Adrenal gland (tissue), 12 donors: ENCODE data around the gene ABCF3. TPM values are rescaled to one million over a fixed set of nuclear protein-coding genes. Genes with fewer than 3 reads are reported as not detected.
A peak's percentile ranks its signal among the peaks of the same experiment; 100 is the strongest.

ENCODE experiments used
- DNase-seq, 7 donors: peaks; one replicate each; pipeline ENCODE4 v3.0.0-alpha.2; 2019 to 2020
- H3K27ac ChIP-seq, 5 donors: fragments of 200-600 bp; sonication (generic) in 4 of 5; 1 replicate in 3 of 5; 2 replicates in 2 of 5; pipeline versions ENCODE4 v1.5.1 to v1.8.0; 2016 to 2020; ENCODE audit warnings: mild to moderate bottlenecking in 1 of 5
- H3K27me3 ChIP-seq: fragments of 200-600 bp; 2 replicates; pipeline ENCODE4 v1.8.0; 2021
- H3K36me3 ChIP-seq, 2 donors: fragments of 200-600 bp; replicated peaks in 1 of 2; 1 replicate in 1 of 2; 2 replicates in 1 of 2; pipeline versions ENCODE4 v1.5.1 to v1.8.0; 2018 to 2022
- H3K4me1 ChIP-seq, 2 donors: fragments of 200-600 bp; replicated peaks in 1 of 2; 1 replicate in 1 of 2; 2 replicates in 1 of 2; pipeline versions ENCODE4 v1.5.1 to v1.8.0; 2018 to 2021
- H3K4me3 ChIP-seq, 4 donors: fragments of 200-600 bp; sonication (generic) in 3 of 4; one replicate each; pipeline ENCODE4 v1.5.1; 2016 to 2018
- H3K9me3 ChIP-seq, 3 donors: fragments of 200-600 bp; sonication (generic) in 1 of 3; replicated peaks in 1 of 3; 1 replicate in 2 of 3; 2 replicates in 1 of 3; pipeline versions ENCODE4 v1.5.1 to v1.8.0; 2016 to 2021
- CTCF ChIP-seq, 6 experiments: fragments of 450-650 bp in 4 of 6; fragments of 200-600 bp in 2 of 6; sonication (generic) in 1 of 6; IDR thresholded peaks; 1 replicate in 5 of 6; 2 replicates in 1 of 6; pipeline versions ENCODE4 v1.5.1 to v1.8.0; 2016 to 2021; ENCODE audit warnings: antibody characterized with exemption in 6 of 6, mild to moderate bottlenecking in 2 of 6, moderate library complexity in 1 of 6
- POLR2A ChIP-seq, 2 donors: fragments of 450-650 bp; IDR thresholded peaks; one replicate each; pipeline ENCODE4 v1.6.1; 2017; ENCODE audit warnings: antibody characterized with exemption in 2 of 2, mild to moderate bottlenecking in 2 of 2, moderate library complexity in 1 of 2
- WGBS, 4 donors: extraction: QIAGEN DNeasy Blood & Tissue Kit in 2 of 4; methylation state at CpG; one replicate each; pipeline versions ENCODE4 v1.1.5 to v1.1.7; 2013 to 2017; 5-methylcytosine and 5-hydroxymethylcytosine counted together
- intact Hi-C, 2 donors: fragments of 100-400 bp; cut with DNase I; formaldehyde crosslinking; loops; one replicate each; pipeline versions ENCODE4 v1.14.1 to v1.15.0; 2022 to 2023
- polyA plus RNA-seq, 3 donors: library from polyadenylated mRNA; stranded (reverse); fragments of 200-250 nt in 2 of 3; fragments of 350-450 nt in 1 of 3; fragmentation: Illumina TruSeq in 1 of 3; extraction: RNeasy Lipid Tissue Mini Kit (QIAGEN cat#74804) in 1 of 3; gene quantifications; one replicate each; pipeline ENCODE4 v1.2.3, GENCODE V29; 2013 to 2014
- total RNA-seq, 9 donors: library from RNA; depleted of rRNA in 4 of 9; stranded (reverse); fragments of >200 nt in 4 of 9; fragments of 120-200 nt in 1 of 9; fragmentation: NEBNext Ultra II Directional in 1 of 9; extraction: Animal tissue kit (Norgen Biotek cat#: 25700) in 1 of 9; gene quantifications; one replicate each; pipeline versions ENCODE4 v1.1.0 to v1.2.4, GENCODE V29; 2013 to 2023
- donor health status: healthy with polysubstance abuse.
- donor health status: Bipolar disorder and iron deficiency.
- donor health status: DM: yes; HTN: yes; CAD: no.
- donor health status: DM: no; HTN: no; CAD: no.
- donor health status: DM: no; HTN: no; CAD: no.
- donor health status: DM: yes; HTN: yes; CAD: no.

ABCF3 gene
- total and polyA plus RNA-seq, 12 donors: 93.6 to 353 (median 201) TPM

GRCh38 chr3:184155644-184156521, 30.1 kb upstream of the ABCF3 start:
- Histone ChIP-seq H3K4me1 (peaks cover 33 to 41% of the 10 kb centered on the region in 2 donors), H3K4me3 (peak overlapping the region; percentile 72 to 98 (median 84)), H3K27me3 (no peaks in the 10 kb centered on the region), H3K36me3 (no peaks in the 10 kb centered on the region), H3K27ac (peak overlapping the region; percentile 48 to 95 (median 87)), H3K9me3 (no peaks in the 10 kb centered on the region)
- WGBS, 4 donors: 0 to 2% (median 1%) methylated on average over 18 to 47 of the region's 47 CpGs
- no peak for TF ChIP-seq POLR2A (IDR thresholded peaks at IDR 0.05)
- TF ChIP-seq CTCF (IDR thresholded peaks at IDR 0.05): no peak
- intact Hi-C loops: no loop called here
- DNase-seq: peak in 6 of 7 donors; percentile 46 to 72 (median 52)

GRCh38 chr3:184156522-184156955, 29.5 kb upstream of the ABCF3 start:
- WGBS, 4 donors: 0 to 2% (median 0%) methylated on average over 6 of the region's 6 CpGs; no CpG with 5 or more reads in 1 of the 4 donors
- no peaks in the 10 kb centered on the region for H3K36me3 ChIP-seq
- DNase-seq: peak; percentile 50 to 73 (median 58)

GRCh38 chr3:184157206-184157605, 28.8 kb upstream of the ABCF3 start:
- TF ChIP-seq CTCF (IDR thresholded peaks at IDR 0.05) (no peak), POLR2A (IDR thresholded peaks at IDR 0.05) (no peak)
- Histone ChIP-seq H3K4me1 (peaks cover 46 to 54% of the 10 kb centered on the region in 2 donors), H3K36me3 (no peaks in the 10 kb centered on the region), H3K27ac (peak overlapping the region in 4 of 5 donors; percentile 76 to 95 (median 88)), H3K9me3 (no peaks in the 10 kb centered on the region), H3K4me3 (peak overlapping the region in 3 of 4 donors; percentile 72 to 98 (median 78)), H3K27me3 (no peaks in the 10 kb centered on the region)
- no peak for DNase-seq
- intact Hi-C loops: no loop called here

More at GRCh38 chr3:184156522-184156955, 29.5 kb upstream of the ABCF3 start:
- intact Hi-C loops: no loop called here
- TF ChIP-seq POLR2A (IDR thresholded peaks at IDR 0.05) (no peak), CTCF (IDR thresholded peaks at IDR 0.05) (no peak)
- Histone ChIP-seq H3K9me3 (no peaks in the 10 kb centered on the region), H3K27me3 (no peaks in the 10 kb centered on the region), H3K4me1 (peaks cover 39 to 48% of the 10 kb centered on the region in 2 donors), H3K4me3 (peak overlapping the region; percentile 72 to 98 (median 84)), H3K27ac (peak overlapping the region in 4 of 5 donors; percentile 76 to 95 (median 88))

DNA sequence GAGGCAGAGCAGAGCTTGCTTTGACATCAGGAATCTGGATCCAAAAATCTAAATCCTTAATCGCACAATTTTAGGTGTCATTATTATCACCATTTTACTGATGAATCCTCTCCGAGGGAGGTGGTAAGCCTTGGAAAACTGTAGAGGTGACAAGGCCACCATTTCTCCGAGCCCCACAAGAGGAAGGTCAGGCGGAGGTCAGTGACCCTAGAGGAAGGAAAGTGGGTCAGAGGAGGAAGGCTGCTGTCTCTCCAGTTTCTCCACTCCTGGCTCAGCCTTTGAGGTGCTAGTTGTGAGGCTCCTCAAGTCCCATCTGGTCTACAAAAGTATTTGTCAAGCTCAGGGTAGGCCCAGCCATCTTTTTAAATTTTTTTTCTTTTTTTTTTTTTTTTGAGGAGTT, 27.6 kb upstream of the ABCF3 start:
- Histone ChIP-seq H3K27ac (peak overlapping the region in 3 of 5 donors; percentile 30 to 87 (median 71)), H3K9me3 (no peaks in the 10 kb centered on the region), H3K36me3 (peaks cover 0 to 8% of the 10 kb centered on the region in 2 donors), H3K27me3 (no peaks in the 10 kb centered on the region), H3K4me3 (no peak overlapping the region), H3K4me1 (peaks cover 46 to 54% of the 10 kb centered on the region in 2 donors)
- intact Hi-C loops: no loop called here
- no peak for DNase-seq
- 23 to 31% (median 27%) methylated on average over 4 of the region's 4 CpGs for WGBS, 4 donors
- TF ChIP-seq CTCF (IDR thresholded peaks at IDR 0.05) (no peak), POLR2A (IDR thresholded peaks at IDR 0.05) (no peak)
